K562 (cell line): ENCODE results near the gene ACSF2. TPM values are rescaled to one million over a fixed set of nuclear protein-coding genes. Genes with fewer than 3 reads are reported as not detected.
A peak's percentile ranks its signal among the peaks of the same experiment; 100 is the strongest.

Source experiments
- ATAC-seq: fragments of 200-7000 bp; cut with Tn5 transposase; 3 replicates; pipeline ENCODE4 v1.9.1; 2020; ENCODE audit warnings: moderate library complexity
- BruUV-seq: library from RNA; stranded (reverse); fragments of 400-500 nt; replicated peaks from 2 replicates; lab custom pipeline; 2021; lab: Mats Ljungman, UMichigan
- CTCF ChIA-PET: fragments of 300-600 bp; formaldehyde crosslinking; extraction: SDS; loops from one replicate; lab custom pipeline; 2021; ENCODE audit warnings: low intra/inter-chr PET ratio; lab: Yijun Ruan, JAX
- POLR2A ChIA-PET: fragments of 300-600, 350-650 bp; sonication (Branson Sonifier 250); formaldehyde crosslinking; extraction: SDS; loops from one replicate; lab custom pipeline; 2021; ENCODE audit warnings: antibody characterized with exemption, inconsistent platforms; lab: Yijun Ruan, JAX
- DNase-seq, 4 experiments: peaks; one replicate each; pipeline versions ENCODE4 v3.0.0 to v3.0.0-alpha.2; 2011 to 2018; ENCODE audit warnings: low spot score in 3 of 4, mixed read lengths in 3 of 4; ENCODE audit errors: extremely low read depth in 1 of 4
- FAIRE-seq: peaks from 2 replicates; lab custom pipeline; 2011; peaks lifted over from hg19 to GRCh38; lab: Jason Lieb, UNC
- H2AFZ ChIP-seq: 2 replicates; pipeline ENCODE4 v1.6.0; 2011; ENCODE audit warnings: low read depth, low read length, control low read depth, inconsistent platforms
- H3K27ac ChIP-seq: fragments of 200-600 bp; 3 replicates; pipeline ENCODE4 v1.8.0; 2011; ENCODE audit warnings: low read depth, mild to moderate bottlenecking, control low read depth, inconsistent platforms, low read length, moderate library complexity, mixed read lengths; ENCODE audit errors: extremely low read depth
- H3K27me3 ChIP-seq, 2 experiments: fragments of 300-600 bp in 1 of 2; 2 replicates in 1 of 2; 3 replicates in 1 of 2; pipeline versions ENCODE4 v1.6.0 to v1.8.0; 2011; ENCODE audit warnings: inconsistent platforms in 2 of 2, low read length in 2 of 2, mild to moderate bottlenecking in 1 of 2, mixed read lengths in 1 of 2, moderate library complexity in 1 of 2; ENCODE audit not compliant: control insufficient read depth in 2 of 2, insufficient read depth in 2 of 2
- H3K36me3 ChIP-seq: fragments of 300-600 bp; 3 replicates; pipeline ENCODE4 v1.8.0; 2011; ENCODE audit warnings: mild to moderate bottlenecking, low read length, inconsistent platforms; ENCODE audit not compliant: control insufficient read depth, insufficient read depth
- H3K4me1 ChIP-seq, 2 experiments: fragments of 200-600 bp in 1 of 2; replicated peaks in 1 of 2; 2 replicates in 1 of 2; 3 replicates in 1 of 2; pipeline versions ENCODE4 v1.5.1 to v1.8.0; 2011; ENCODE audit warnings: inconsistent platforms in 2 of 2, low read length in 2 of 2, mild to moderate bottlenecking in 1 of 2, mixed read lengths in 1 of 2, moderate library complexity in 1 of 2; ENCODE audit not compliant: control insufficient read depth in 2 of 2, insufficient read depth in 2 of 2
- H3K4me2 ChIP-seq: 2 replicates; pipeline ENCODE4 v1.6.1; 2011; ENCODE audit warnings: low read length, control low read depth, inconsistent platforms, mixed read lengths; ENCODE audit not compliant: insufficient read depth
- H3K4me3 ChIP-seq: fragments of 200-600 bp; sonication (generic), shearing (Covaris generic); 2 replicates; pipeline ENCODE4 v1.5.1; 2016; ENCODE audit warnings: control low read depth, inconsistent platforms
- H3K79me2 ChIP-seq: fragments of 200-600 bp; 3 replicates; pipeline ENCODE4 v1.8.0; 2011; ENCODE audit warnings: low read length, inconsistent platforms; ENCODE audit not compliant: control insufficient read depth, insufficient read depth
- H3K9ac ChIP-seq, 2 experiments: 2 replicates each; pipeline versions ENCODE4 v1.6.0 to v1.6.1; 2011; ENCODE audit warnings: low read depth in 2 of 2, low read length in 2 of 2, control low read depth in 1 of 2, inconsistent platforms in 1 of 2, mild to moderate bottlenecking in 1 of 2, mixed read lengths in 1 of 2; ENCODE audit not compliant: insufficient read depth in 1 of 2
- H3K9me1 ChIP-seq: one replicate; pipeline ENCODE4 v1.6.0; 2011; ENCODE audit warnings: inconsistent platforms, mild to moderate bottlenecking, low read length, moderate library complexity; ENCODE audit not compliant: control insufficient read depth, insufficient read depth
- H3K9me3 ChIP-seq: replicated peaks from 2 replicates; pipeline ENCODE4 v1.5.1; 2011; ENCODE audit warnings: low read depth, low read length, inconsistent platforms; ENCODE audit not compliant: control insufficient read depth, insufficient read depth
- H4K20me1 ChIP-seq: replicated peaks from 2 replicates; pipeline ENCODE4 v1.6.1; 2011; ENCODE audit warnings: low read length, inconsistent platforms, mixed read lengths; ENCODE audit not compliant: control insufficient read depth, insufficient read depth
- MEIS2 ChIP-seq: fragments of 450-650 bp; IDR thresholded peaks from 2 replicates; pipeline ENCODE4 v1.6.1; 2014; ENCODE audit warnings: mild to moderate bottlenecking; ENCODE audit not compliant: partially characterized antibody
- REST ChIP-seq, 2 experiments: fragments of 450-650 bp; formaldehyde crosslinking in 1 of 2; IDR thresholded peaks; 2 replicates each; pipeline versions ENCODE4 v1.4.0 to v1.6.1; 2014 to 2020; ENCODE audit warnings: mild to moderate bottlenecking in 2 of 2, borderline replicate concordance in 1 of 2, low read depth in 1 of 2
- SIX5 ChIP-seq, 2 experiments: IDR thresholded peaks; 2 replicates each; pipeline ENCODE4 v1.6.1; 2011; ENCODE audit warnings: low read length in 2 of 2, borderline replicate concordance in 1 of 2, low read depth in 1 of 2, mild to moderate bottlenecking in 1 of 2, moderate library complexity in 1 of 2; ENCODE audit not compliant: insufficient read depth in 1 of 2
- TEAD1 ChIP-seq, 2 experiments: fragments of 450-650 bp in 1 of 2; sonication (generic) in 1 of 2; formaldehyde crosslinking; IDR thresholded peaks; 2 replicates each; pipeline versions ENCODE4 v1.4.0 to v1.8.0; 2020 to 2022; ENCODE audit warnings: mild to moderate bottlenecking in 2 of 2, missing genetic modification reagents in 1 of 2
- WGBS: fragments of 100-300 bp; shearing (Covaris generic); methylation state at CpG from one replicate; pipeline ENCODE4 v1.1.6; 2016; ENCODE audit warnings: low coverage, mixed read lengths; ENCODE audit not compliant: insufficient coverage; ENCODE audit errors: missing lambda C conversion rate; 5-methylcytosine and 5-hydroxymethylcytosine counted together
- in situ Hi-C: fragments of 300-500 bp; cut with MboI; formaldehyde crosslinking; loops from 4 replicates; pipeline ENCODE4 v1.15.0; 2018; ENCODE audit warnings: inconsistent platforms, mixed read lengths
- intact Hi-C: fragments of 100-400 bp; cut with micrococcal nuclease; formaldehyde crosslinking; loops from 2 replicates; pipeline ENCODE4 v1.14.2; 2022
- polyA plus RNA-seq, 8 experiments: library from polyadenylated mRNA; depleted of rRNA in 4 of 8; stranded (reverse) in 5 of 8; unstranded in 3 of 8; fragments of >200 nt; fragmentation: Nextera tagmentation in 2 of 8; fragmentation: Illumina TruSeq in 1 of 8; extraction: Ambion mirVana in 2 of 8; extraction: Trizol in 1 of 8; gene quantifications; 2 replicates each; pipeline versions ENCODE4 v1.2.1 to v1.2.3, GENCODE V29; 2011 to 2014; ENCODE audit warnings: inconsistent platforms in 1 of 8, missing spikeins in 1 of 8
- total RNA-seq, 7 experiments: library from RNA; depleted of rRNA in 6 of 7; stranded (reverse); fragments of >200 nt in 6 of 7; fragmentation: Illumina TruSeq in 2 of 7; extraction: Trizol in 2 of 7; gene quantifications; 2 replicates each; pipeline versions ENCODE4 v1.2.1 to v1.2.3, GENCODE V29; 2011 to 2021; ENCODE audit warnings: low replicate concordance in 1 of 7
- TF ChIP-seq, protein P1 (sequence below), 2 experiments: IDR thresholded peaks in 1 of 2; conservative IDR thresholded peaks in 1 of 2; 2 replicates each; pipeline ENCODE4 v1.6.1; 2016; ENCODE audit warnings: low read depth in 2 of 2, mild to moderate bottlenecking in 1 of 2, missing compliant biosample characterization in 1 of 2, missing genetic modification characterization in 1 of 2, moderate library complexity in 1 of 2
- TF ChIP-seq, protein P2 (sequence below): fragments of 450-650 bp; IDR thresholded peaks from 2 replicates; pipeline ENCODE4 v1.6.1; 2016

The ACSF2 gene
- total and polyA plus RNA-seq, 9 of the 15 experiments (the other 6 are each of a cell fraction or from before 2014, with no cell fraction given): 0.89 to 6.1 (median 3.5) TPM

- no TSS peak for BruUV-seq
- Histone ChIP-seq H3K9me3 (no peaks in the 10 kb centered on the region), H2AFZ (no peak overlapping the region), H3K27me3 (no peaks in the 10 kb centered on the region), H4K20me1 (no peaks in the 10 kb centered on the region), H3K79me2 (no peaks in the 10 kb centered on the region), H3K4me3 (no peak overlapping the region), H3K36me3 (no peaks in the 10 kb centered on the region), H3K9me1 (no peaks in the 10 kb centered on the region), H3K4me1 (peaks cover 10 to 14% of the 10 kb centered on the region in 2 experiments; a peak in 4 of 5 replicates), H3K4me2 (no peak overlapping the region), H3K9ac (no peak overlapping the region), H3K27ac (no peak overlapping the region)
- intact Hi-C loops: no loop called here
- TF ChIP-seq TEAD1 (CRISPR knock-in tag; IDR thresholded peaks at IDR 0.05) (no peak), MEIS2 (peak; percentile 71), REST (IDR thresholded peaks at IDR 0.05; ENCODE audit: borderline replicate concordance) (peak; percentile 38; the same call in 1 of the 2 replicates), REST (CRISPR knock-in tag; IDR thresholded peaks at IDR 0.05; ENCODE audit: low read depth) (no peak), SIX5 (IDR thresholded peaks at IDR 0.05; ENCODE audit: borderline replicate concordance in 1 of 2, insufficient read depth in 1 of 2, low read depth in 1 of 2, low read length in 2 of 2) (no peak)
- TF ChIP-seq, protein P1, sequence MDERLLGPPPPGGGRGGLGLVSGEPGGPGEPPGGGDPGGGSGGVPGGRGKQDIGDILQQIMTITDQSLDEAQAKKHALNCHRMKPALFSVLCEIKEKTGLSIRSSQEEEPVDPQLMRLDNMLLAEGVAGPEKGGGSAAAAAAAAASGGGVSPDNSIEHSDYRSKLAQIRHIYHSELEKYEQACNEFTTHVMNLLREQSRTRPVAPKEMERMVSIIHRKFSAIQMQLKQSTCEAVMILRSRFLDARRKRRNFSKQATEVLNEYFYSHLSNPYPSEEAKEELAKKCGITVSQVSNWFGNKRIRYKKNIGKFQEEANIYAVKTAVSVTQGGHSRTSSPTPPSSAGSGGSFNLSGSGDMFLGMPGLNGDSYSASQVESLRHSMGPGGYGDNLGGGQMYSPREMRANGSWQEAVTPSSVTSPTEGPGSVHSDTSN (CRISPR knock-in tag; IDR thresholded peaks at IDR 0.05; ENCODE audit: low read depth): no peak
- TF ChIP-seq, protein P1 (tag; conservative IDR thresholded peaks at IDR 0.05; ENCODE audit: low read depth): peak; percentile 65; the same call in 1 of the 2 replicates
- TF ChIP-seq, protein P2, sequence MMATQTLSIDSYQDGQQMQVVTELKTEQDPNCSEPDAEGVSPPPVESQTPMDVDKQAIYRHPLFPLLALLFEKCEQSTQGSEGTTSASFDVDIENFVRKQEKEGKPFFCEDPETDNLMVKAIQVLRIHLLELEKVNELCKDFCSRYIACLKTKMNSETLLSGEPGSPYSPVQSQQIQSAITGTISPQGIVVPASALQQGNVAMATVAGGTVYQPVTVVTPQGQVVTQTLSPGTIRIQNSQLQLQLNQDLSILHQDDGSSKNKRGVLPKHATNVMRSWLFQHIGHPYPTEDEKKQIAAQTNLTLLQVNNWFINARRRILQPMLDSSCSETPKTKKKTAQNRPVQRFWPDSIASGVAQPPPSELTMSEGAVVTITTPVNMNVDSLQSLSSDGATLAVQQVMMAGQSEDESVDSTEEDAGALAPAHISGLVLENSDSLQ: peak; percentile 85
- WGBS: 16% methylated on average over 4 of the region's 4 CpGs
- in situ Hi-C loops: no loop called here
- DNase-seq (no peak), ATAC-seq (no peak), FAIRE-seq (no peak)
- ChIA-PET POLR2A (interaction anchor here (0.6 to 2.7 kb wide), 3 partner anchors 9 to 54 kb away, joined by 3 to 10 read pairs (median 5); no protein-coding TSS in a partner anchor), CTCF (no interaction called here)
Measured at GRCh38 chr17:50430821-50431618, 5.0 kb downstream of the ACSF2 start.
